ENCODE data around the gene PDE4B. TPM values are rescaled to one million over a fixed set of nuclear protein-coding genes. Genes with fewer than 3 reads are reported as not detected.

Gene PDE4B
- total RNA-seq, 1 donor from 2014 or later = 37.5 TPM

GRCh38 chr1:65955071-65955470 lies 162.4 kb downstream of the PDE4B start:
- TF ChIP-seq CTCF (conservative IDR thresholded peaks at IDR 0.05) = no peak
- Mint-ChIP-seq H3K9me3 (no peaks in the 10 kb centered on the region), H3K27me3 (ENCODE audit: low read depth) (no peaks in the 10 kb centered on the region), H3K4me3 (no peak overlapping the region), H3K27ac (ENCODE audit: unreplicated experiment) (peak overlapping the region; percentile 2), H3K4me1 (peaks cover 23% of the 10 kb centered on the region), H3K36me3 (ENCODE audit: low read depth) (no peaks in the 10 kb centered on the region)
- DNase-seq (ENCODE audit: low read depth, low spot score) = peak; percentile 4

GRCh38 chr1:65955503-65955902 lies 162.8 kb downstream of the PDE4B start:
- Mint-ChIP-seq H3K36me3 (ENCODE audit: low read depth) (no peaks in the 10 kb centered on the region), H3K4me3 (no peak overlapping the region), H3K27me3 (ENCODE audit: low read depth) (no peaks in the 10 kb centered on the region), H3K27ac (ENCODE audit: unreplicated experiment) (peak overlapping the region; percentile 2), H3K9me3 (no peaks in the 10 kb centered on the region), H3K4me1 (peaks cover 27% of the 10 kb centered on the region)
- no peak for DNase-seq (ENCODE audit: low read depth, low spot score)
- no peak for TF ChIP-seq CTCF (conservative IDR thresholded peaks at IDR 0.05)

- no peak overlapping the region for H3K4me3 Mint-ChIP-seq
- no peak overlapping the region for H3K27ac Mint-ChIP-seq (ENCODE audit: unreplicated experiment)
- DNase-seq (ENCODE audit: low read depth, low spot score) = peak; percentile 18
- no peaks in the 10 kb centered on the region for H3K27me3 Mint-ChIP-seq (ENCODE audit: low read depth)
- H3K4me1 Mint-ChIP-seq = peaks cover 39% of the 10 kb centered on the region
- peak; percentile 89 for TF ChIP-seq CTCF (conservative IDR thresholded peaks at IDR 0.05)
- H3K9me3 Mint-ChIP-seq = no peaks in the 10 kb centered on the region
- H3K36me3 Mint-ChIP-seq (ENCODE audit: low read depth) = no peaks in the 10 kb centered on the region
Observed at GRCh38 chr1:65958561-65959350, 166.1 kb downstream of the PDE4B start.

GRCh38 chr1:65959896-65960567 lies 167.3 kb downstream of the PDE4B start:
- no peak overlapping the region for H3K4me3 Mint-ChIP-seq
- TF ChIP-seq CTCF (conservative IDR thresholded peaks at IDR 0.05) = no peak
- H3K9me3 Mint-ChIP-seq = no peaks in the 10 kb centered on the region
- peaks cover 46% of the 10 kb centered on the region for H3K4me1 Mint-ChIP-seq
- no peak overlapping the region for H3K27ac Mint-ChIP-seq (ENCODE audit: unreplicated experiment)
- H3K36me3 Mint-ChIP-seq (ENCODE audit: low read depth) = no peaks in the 10 kb centered on the region
- DNase-seq (ENCODE audit: low read depth, low spot score) = no peak
- H3K27me3 Mint-ChIP-seq (ENCODE audit: low read depth) = no peaks in the 10 kb centered on the region

- Mint-ChIP-seq H3K27me3 (ENCODE audit: low read depth) (no peaks in the 10 kb centered on the region), H3K27ac (ENCODE audit: unreplicated experiment) (no peak overlapping the region), H3K4me1 (peaks cover 40% of the 10 kb centered on the region), H3K36me3 (ENCODE audit: low read depth) (no peaks in the 10 kb centered on the region), H3K9me3 (peaks cover 2% of the 10 kb centered on the region), H3K4me3 (no peak overlapping the region)
- DNase-seq (ENCODE audit: low read depth, low spot score) = no peak
- TF ChIP-seq CTCF (conservative IDR thresholded peaks at IDR 0.05) = no peak
Observed at GRCh38 chr1:65963156-65963888, 170.6 kb downstream of the PDE4B start.
